IMR-90 (cell line): ENCODE measurements around the gene ARHGAP28. TPM values are rescaled to one million over a fixed set of nuclear protein-coding genes. Genes with fewer than 3 reads are reported as not detected.

Source experiments
- ATAC-seq: fragments of 200-7000 bp; cut with Tn5 transposase; 2 replicates; pipeline ENCODE4 v1.9.1; 2020; ENCODE audit warnings: low read depth, mild to moderate bottlenecking, moderate library complexity
- BruUV-seq: library from RNA; stranded (reverse); fragments of 400-500 nt; replicated peaks from 2 replicates; lab custom pipeline; 2021; lab: Mats Ljungman, UMichigan
- CTCF ChIA-PET: fragments of 300-600 bp; formaldehyde crosslinking; extraction: SDS; loops from one replicate; lab custom pipeline; 2021; ENCODE audit warnings: antibody characterized with exemption; lab: Yijun Ruan, JAX
- POLR2A ChIA-PET: fragments of 300-600 bp; sonication (Branson Sonifier 250); formaldehyde crosslinking; loops from one replicate; lab custom pipeline; 2022; ENCODE audit warnings: antibody characterized with exemption; ENCODE audit not compliant: unreplicated experiment; lab: Charles Lee
- DNase-seq: peaks from one replicate; pipeline ENCODE4 v3.0.0; 2013
- H2AFZ ChIP-seq: replicated peaks from 2 replicates; pipeline ENCODE3; 2013; ENCODE audit warnings: low read length, mild to moderate bottlenecking; ENCODE audit not compliant: poor library complexity
- H2AK5ac ChIP-seq: 2 replicates; pipeline ENCODE4 v1.6.1; 2013; ENCODE audit warnings: low read depth, low read length, inconsistent platforms
- H2AK9ac ChIP-seq: replicated peaks from 2 replicates; pipeline ENCODE3; 2013; ENCODE audit warnings: mild to moderate bottlenecking, low read depth, low read length, moderate library complexity; ENCODE audit not compliant: poor library complexity
- H2BK120ac ChIP-seq: 2 replicates; pipeline ENCODE4 v1.6.1; 2013; ENCODE audit warnings: low read depth, low read length, inconsistent platforms
- H2BK15ac ChIP-seq: 3 replicates; pipeline ENCODE4 v1.6.1; 2013; ENCODE audit warnings: low read depth, low read length, inconsistent platforms
- H2BK20ac ChIP-seq: 2 replicates; pipeline ENCODE4 v1.6.1; 2013; ENCODE audit warnings: low read depth, mild to moderate bottlenecking, inconsistent platforms, low read length, moderate library complexity
- H2BK5ac ChIP-seq: 2 replicates; pipeline ENCODE4 v1.6.1; 2013; ENCODE audit warnings: mild to moderate bottlenecking, low read depth, low read length, inconsistent platforms; ENCODE audit not compliant: poor library complexity, severe bottlenecking
- H3K14ac ChIP-seq: replicated peaks from 2 replicates; pipeline ENCODE4 v1.6.1; 2013; ENCODE audit warnings: low read depth, low read length, inconsistent platforms
- H3K18ac ChIP-seq: 2 replicates; pipeline ENCODE4 v1.6.1; 2013; ENCODE audit warnings: low read depth, low read length, control low read depth
- H3K23ac ChIP-seq: 2 replicates; pipeline ENCODE4 v1.6.1; 2013; ENCODE audit warnings: low read depth, low read length, inconsistent platforms
- H3K27ac ChIP-seq: 2 replicates; pipeline ENCODE4 v1.5.1; 2013; ENCODE audit warnings: mild to moderate bottlenecking, control low read depth, low read length; ENCODE audit not compliant: insufficient read depth
- H3K27me3 ChIP-seq: 2 replicates; pipeline ENCODE4 v1.6.1; 2013; ENCODE audit warnings: low read length; ENCODE audit not compliant: control insufficient read depth, insufficient read depth
- H3K36me3 ChIP-seq: 2 replicates; pipeline ENCODE4 v1.6.1; 2013; ENCODE audit warnings: low read length, mixed read lengths; ENCODE audit not compliant: control insufficient read depth, insufficient read depth
- H3K4ac ChIP-seq: 2 replicates; pipeline ENCODE4 v1.6.1; 2013; ENCODE audit warnings: low read depth, low read length, inconsistent platforms
- H3K4me1 ChIP-seq: 2 replicates; pipeline ENCODE4 v1.6.1; 2013; ENCODE audit warnings: low read length, mixed read lengths; ENCODE audit not compliant: control insufficient read depth, insufficient read depth
- H3K4me2 ChIP-seq: 2 replicates; pipeline ENCODE4 v1.6.1; 2013; ENCODE audit warnings: low read depth, mild to moderate bottlenecking, control low read depth, low read length, moderate library complexity
- H3K4me3 ChIP-seq: 2 replicates; pipeline ENCODE4 v1.5.1; 2013; ENCODE audit warnings: low read depth, mild to moderate bottlenecking, control low read depth, low read length, moderate library complexity; ENCODE audit not compliant: insufficient read depth
- H3K56ac ChIP-seq: 2 replicates; pipeline ENCODE4 v1.6.1; 2013; ENCODE audit warnings: low read length, inconsistent platforms; ENCODE audit not compliant: insufficient read depth; ENCODE audit errors: extremely low read depth
- H3K79me1 ChIP-seq, 2 experiments: 2 replicates each; pipeline ENCODE4 v1.6.1; 2013; ENCODE audit warnings: low read length in 2 of 2, inconsistent platforms in 1 of 2, low read depth in 1 of 2
- H3K9ac ChIP-seq: 2 replicates; pipeline ENCODE4 v1.6.1; 2013; ENCODE audit warnings: low read depth, low read length, control low read depth
- H3K9me1 ChIP-seq: 2 replicates; pipeline ENCODE4 v1.6.1; 2013; ENCODE audit warnings: low read length, inconsistent platforms; ENCODE audit not compliant: insufficient read depth
- H3K9me3 ChIP-seq: 2 replicates; pipeline ENCODE4 v1.6.1; 2013; ENCODE audit warnings: low read length; ENCODE audit not compliant: control insufficient read depth, insufficient read depth
- H4K20me1 ChIP-seq: 2 replicates; pipeline ENCODE4 v1.6.1; 2013; ENCODE audit warnings: low read length, inconsistent platforms; ENCODE audit not compliant: insufficient read depth
- H4K5ac ChIP-seq: 2 replicates; pipeline ENCODE4 v1.6.1; 2013; ENCODE audit warnings: mild to moderate bottlenecking, low read depth, low read length, control low read depth
- H4K8ac ChIP-seq, 2 experiments: 2 replicates each; pipeline ENCODE4 v1.6.1; 2013; ENCODE audit warnings: low read depth in 2 of 2, low read length in 2 of 2, control low read depth in 1 of 2, inconsistent platforms in 1 of 2
- H4K91ac ChIP-seq: 2 replicates; pipeline ENCODE4 v1.6.1; 2013; ENCODE audit warnings: low read depth, low read length, inconsistent platforms; ENCODE audit not compliant: insufficient read depth
- BHLHE40 ChIP-seq: fragments of 150-350 bp; IDR thresholded peaks from 2 replicates; pipeline ENCODE4 v1.6.1; 2016; ENCODE audit warnings: mild to moderate bottlenecking, low read depth, low read length
- CHD1 ChIP-seq: IDR thresholded peaks from 2 replicates; pipeline ENCODE4 v1.6.1; 2012; ENCODE audit warnings: low read depth, low read length, improper control_type of control experiment
- MAZ ChIP-seq: IDR thresholded peaks from 2 replicates; pipeline ENCODE4 v1.6.1; 2012; ENCODE audit warnings: low read depth, mild to moderate bottlenecking, low read length, improper control_type of control experiment, moderate library complexity, borderline replicate concordance
- NFE2L2 ChIP-seq: fragments of 150-350 bp; IDR thresholded peaks from 2 replicates; pipeline ENCODE4 v1.6.1; 2016; ENCODE audit warnings: low read depth, mild to moderate bottlenecking, low read length
- WGBS, 2 experiments: methylation state at CpG; one replicate each; pipeline versions ENCODE4 v1.1.5 to v1.1.7; 2013; ENCODE audit warnings: missing lambda C conversion rate in 2 of 2; ENCODE audit not compliant: insufficient read length in 1 of 2; ENCODE audit errors: extremely low coverage in 2 of 2; 5-methylcytosine and 5-hydroxymethylcytosine counted together
- dilution Hi-C: fragments of 300-500 bp; cut with HindIII; formaldehyde crosslinking; loops from one replicate; pipeline ENCODE4 v1.14.3; 2018; ENCODE audit warnings: low sequenced_read_pairs; ENCODE audit not compliant: unreplicated experiment
- in situ Hi-C: fragments of 300-500 bp; cut with MboI; formaldehyde crosslinking; loops from 3 replicates; pipeline ENCODE4 v1.14.3; 2019; ENCODE audit warnings: low sequenced_read_pairs, inconsistent platforms, mixed read lengths
- intact Hi-C: fragments of 100-400 bp; cut with micrococcal nuclease; formaldehyde crosslinking; loops from 2 replicates; pipeline ENCODE4 v1.10.0; 2022
- polyA plus RNA-seq, 3 experiments: library from polyadenylated mRNA; depleted of rRNA; stranded (reverse); fragments of >200 nt; gene quantifications; 2 replicates each; pipeline ENCODE4 v1.2.3, GENCODE V29; 2012; ENCODE audit warnings: low replicate concordance in 1 of 3
- total RNA-seq: library from RNA; depleted of rRNA; stranded (reverse); fragments of >200 nt; gene quantifications from 2 replicates; pipeline ENCODE4 v1.2.3, GENCODE V29; 2012

ARHGAP28 gene
- total and polyA plus RNA-seq, 2 of the 4 experiments (the other 2 are of a cell fraction): 1.8 to 3.8 TPM

DNA sequence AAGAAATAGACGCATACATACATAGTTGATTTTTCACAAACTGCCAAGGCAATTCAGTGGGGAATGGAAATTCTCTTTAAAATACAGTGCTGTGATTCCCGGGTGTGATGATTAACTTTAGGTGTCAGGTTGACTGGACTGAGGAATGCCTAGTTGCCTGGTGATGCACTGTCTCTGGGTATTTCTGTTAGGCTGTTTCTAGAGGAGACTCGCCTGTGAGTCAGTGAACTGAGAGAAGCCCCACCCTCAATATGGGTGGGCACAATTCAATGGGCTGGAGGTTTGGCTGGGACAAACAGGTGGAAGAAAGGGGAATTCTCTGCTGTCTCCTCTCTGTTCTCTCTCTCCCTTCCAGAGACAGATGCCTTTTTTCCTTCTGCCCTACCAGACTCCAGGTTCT is 187.6 kb downstream of the ARHGAP28 start:
- no peak overlapping the region for H3K56ac ChIP-seq
- no peak overlapping the region for H4K5ac ChIP-seq
- no peak overlapping the region for H3K14ac ChIP-seq
- H3K4me2 ChIP-seq: no peak overlapping the region
- no peaks in the 10 kb centered on the region for H3K27me3 ChIP-seq
- in situ Hi-C loops: no loop called here
- no peak overlapping the region for H3K23ac ChIP-seq
- no peak overlapping the region for H4K91ac ChIP-seq
- no peak for ATAC-seq
- CTCF ChIA-PET: interaction anchor here (0.6 to 0.7 kb wide), 2 partner anchors 22 to 185 kb away, joined by 3 to 4 read pairs; no protein-coding TSS in a partner anchor
- H3K36me3 ChIP-seq: peaks cover 8% of the 10 kb centered on the region
- H3K9ac ChIP-seq: no peak overlapping the region
- H2BK15ac ChIP-seq: no peak overlapping the region
- no peak overlapping the region for H2BK5ac ChIP-seq
- BruUV-seq: no TSS peak
- H4K8ac ChIP-seq: no peak overlapping the region
- no peak overlapping the region for H3K4me3 ChIP-seq
- H2AK9ac ChIP-seq: no peak overlapping the region
- no peak overlapping the region for H2AK5ac ChIP-seq
- H2AFZ ChIP-seq: no peak overlapping the region
- no peaks in the 10 kb centered on the region for H4K20me1 ChIP-seq
- DNase-seq: peak; percentile 4
- intact Hi-C loops: no loop called here
- no peak overlapping the region for H3K4ac ChIP-seq
- no peak overlapping the region for H3K18ac ChIP-seq
- no peak for TF ChIP-seq BHLHE40
- no peak for TF ChIP-seq MAZ
- TF ChIP-seq CHD1: no peak
- TF ChIP-seq NFE2L2: no peak
- H3K79me1 ChIP-seq: no peaks in the 10 kb centered on the region
- H2BK120ac ChIP-seq: no peak overlapping the region
- H3K27ac ChIP-seq: no peak overlapping the region
- H2BK20ac ChIP-seq: no peak overlapping the region
- POLR2A ChIA-PET: no interaction called here
- no peaks in the 10 kb centered on the region for H3K4me1 ChIP-seq
- dilution Hi-C loops: no loop called here
- WGBS, 2 experiments: no CpG with 5 or more reads among the region's 3 CpGs
- H3K9me1 ChIP-seq: no peaks in the 10 kb centered on the region
- no peaks in the 10 kb centered on the region for H3K9me3 ChIP-seq
